ENCODE data around the gene CEACAM5.

DNA sequence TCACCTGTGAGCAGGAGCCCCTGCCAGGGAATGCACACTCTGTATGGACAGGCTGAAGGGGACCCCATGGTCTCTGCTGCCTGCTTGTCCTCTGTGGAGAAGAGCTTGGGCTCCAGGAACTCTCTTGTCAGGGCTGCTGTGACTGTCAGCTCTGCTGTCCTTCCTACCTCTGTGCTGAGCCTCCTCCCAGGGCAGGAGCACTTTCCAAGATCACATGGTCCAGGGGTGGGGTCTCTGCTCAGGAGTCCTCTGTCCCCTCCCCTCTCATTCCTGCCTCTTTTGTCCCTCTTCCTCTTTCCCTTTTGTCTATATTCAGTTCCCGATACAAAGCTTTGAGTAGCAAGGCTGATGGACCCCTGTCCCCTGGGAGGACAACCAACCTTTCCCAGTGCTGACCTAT is 20.3 kb upstream of the CEACAM5 start, which contains the start of gene CEACAM7:
- TF ChIP-seq, protein P1, sequence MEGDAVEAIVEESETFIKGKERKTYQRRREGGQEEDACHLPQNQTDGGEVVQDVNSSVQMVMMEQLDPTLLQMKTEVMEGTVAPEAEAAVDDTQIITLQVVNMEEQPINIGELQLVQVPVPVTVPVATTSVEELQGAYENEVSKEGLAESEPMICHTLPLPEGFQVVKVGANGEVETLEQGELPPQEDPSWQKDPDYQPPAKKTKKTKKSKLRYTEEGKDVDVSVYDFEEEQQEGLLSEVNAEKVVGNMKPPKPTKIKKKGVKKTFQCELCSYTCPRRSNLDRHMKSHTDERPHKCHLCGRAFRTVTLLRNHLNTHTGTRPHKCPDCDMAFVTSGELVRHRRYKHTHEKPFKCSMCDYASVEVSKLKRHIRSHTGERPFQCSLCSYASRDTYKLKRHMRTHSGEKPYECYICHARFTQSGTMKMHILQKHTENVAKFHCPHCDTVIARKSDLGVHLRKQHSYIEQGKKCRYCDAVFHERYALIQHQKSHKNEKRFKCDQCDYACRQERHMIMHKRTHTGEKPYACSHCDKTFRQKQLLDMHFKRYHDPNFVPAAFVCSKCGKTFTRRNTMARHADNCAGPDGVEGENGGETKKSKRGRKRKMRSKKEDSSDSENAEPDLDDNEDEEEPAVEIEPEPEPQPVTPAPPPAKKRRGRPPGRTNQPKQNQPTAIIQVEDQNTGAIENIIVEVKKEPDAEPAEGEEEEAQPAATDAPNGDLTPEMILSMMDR (conservative IDR thresholded peaks at IDR 0.05) = no peak
- TF ChIP-seq EZH2 (IDR thresholded peaks at IDR 0.05; ENCODE audit: low read depth) = no peak

All from PC-9 (cell line).